Endothelial cell of umbilical vein (primary cell): Measurements from ENCODE around the gene STAG1.

Experiments used
- CTCF ChIP-seq, 2 donors: IDR thresholded peaks; 1 replicate in 1 of 2; 2 replicates in 1 of 2; pipeline ENCODE4 v1.5.1; 2011; ENCODE audit warnings: low read length in 2 of 2, mild to moderate bottlenecking in 2 of 2, moderate library complexity in 2 of 2, control low read depth in 1 of 2, inconsistent platforms in 1 of 2, low read depth in 1 of 2; ENCODE audit not compliant: insufficient read depth in 1 of 2; ENCODE audit errors: extremely low read depth in 1 of 2
- EZH2 ChIP-seq: IDR thresholded peaks from 2 replicates; pipeline ENCODE4 v1.6.1; 2012; ENCODE audit warnings: borderline replicate concordance, low read depth, mild to moderate bottlenecking, moderate library complexity, low read length, inconsistent platforms; ENCODE audit not compliant: severe bottlenecking
- JUN ChIP-seq: IDR thresholded peaks from 2 replicates; pipeline ENCODE4 v1.6.1; 2011; ENCODE audit warnings: borderline replicate concordance, low read depth; ENCODE audit not compliant: insufficient read length, insufficient read depth
- MAX ChIP-seq: IDR thresholded peaks from 2 replicates; pipeline ENCODE4 v1.6.1; 2011; ENCODE audit not compliant: insufficient read depth, insufficient read length
- POLR2AphosphoS5 ChIP-seq: IDR thresholded peaks from 2 replicates; pipeline ENCODE4 v1.6.1; 2012; ENCODE audit warnings: low read depth, mild to moderate bottlenecking, control low read depth, low read length, moderate library complexity; ENCODE audit not compliant: insufficient read depth

GRCh38 chr3:136634821-136635220, 117.4 kb downstream of the STAG1 start:
- TF ChIP-seq CTCF (IDR thresholded peaks at IDR 0.05; ENCODE audit: extremely low read depth in 1 of 2, insufficient read depth in 1 of 2, low read depth in 1 of 2, low read length in 2 of 2) (no peak), EZH2 (no peak), JUN (no peak), POLR2AphosphoS5 (no peak), MAX (no peak)
